HG03060 (cell line): ENCODE results near the gene PTPRJ.

Source experiments
- ATAC-seq: cut with Tn5 transposase; IDR thresholded peaks from one replicate; pipeline ENCODE4 v1.9.1; 2021; ENCODE audit warnings: low read depth, moderate number of reproducible peaks; ENCODE audit not compliant: unreplicated experiment

The PTPRJ gene

DNA sequence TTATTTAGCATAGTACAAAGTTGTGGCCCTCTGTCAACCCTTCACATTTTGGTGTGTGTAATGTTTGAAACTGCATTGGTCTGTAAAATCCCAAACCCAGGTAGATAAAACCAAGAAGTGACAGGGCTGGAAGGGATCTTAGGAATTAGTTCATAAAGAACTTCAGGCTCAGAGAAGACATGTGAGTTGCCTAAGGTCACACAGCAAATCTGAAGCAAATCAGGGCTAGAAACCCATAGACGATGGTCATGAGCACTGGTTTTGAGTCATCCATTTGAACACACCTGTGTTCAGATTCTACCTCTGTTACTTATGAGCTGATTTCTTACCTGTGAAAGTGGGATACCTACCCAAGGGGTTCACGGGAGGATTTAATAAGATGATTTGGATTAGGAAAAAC lies 107.1 kb downstream of the PTPRJ start:
- no peak for ATAC-seq

- no peak for ATAC-seq
These were observed 107.8 kb downstream of the PTPRJ start for GRCh38 chr11:48087974-48088681.

DNA sequence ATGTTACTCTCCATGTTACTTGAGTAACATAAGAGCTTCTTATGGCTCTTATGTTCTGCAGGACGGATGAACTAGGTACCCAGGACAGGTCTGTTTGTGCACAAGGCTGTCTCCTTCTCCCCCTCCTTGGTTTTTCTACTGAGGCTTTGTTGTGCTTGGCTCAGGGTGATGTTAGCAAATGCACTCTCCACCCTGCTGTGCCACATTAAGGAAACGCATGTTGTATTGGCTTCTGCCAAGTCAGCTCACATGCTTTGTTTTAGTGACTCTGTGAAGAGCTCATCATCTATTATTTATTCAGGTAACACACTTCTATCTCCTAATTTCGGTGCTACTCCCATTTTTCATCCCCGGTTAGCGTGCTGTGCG lies 108.3 kb downstream of the PTPRJ start:
- ATAC-seq, result no peak

- no peak for ATAC-seq
These were observed 109.8 kb downstream of the PTPRJ start for GRCh38 chr11:48090174-48090573.

DNA sequence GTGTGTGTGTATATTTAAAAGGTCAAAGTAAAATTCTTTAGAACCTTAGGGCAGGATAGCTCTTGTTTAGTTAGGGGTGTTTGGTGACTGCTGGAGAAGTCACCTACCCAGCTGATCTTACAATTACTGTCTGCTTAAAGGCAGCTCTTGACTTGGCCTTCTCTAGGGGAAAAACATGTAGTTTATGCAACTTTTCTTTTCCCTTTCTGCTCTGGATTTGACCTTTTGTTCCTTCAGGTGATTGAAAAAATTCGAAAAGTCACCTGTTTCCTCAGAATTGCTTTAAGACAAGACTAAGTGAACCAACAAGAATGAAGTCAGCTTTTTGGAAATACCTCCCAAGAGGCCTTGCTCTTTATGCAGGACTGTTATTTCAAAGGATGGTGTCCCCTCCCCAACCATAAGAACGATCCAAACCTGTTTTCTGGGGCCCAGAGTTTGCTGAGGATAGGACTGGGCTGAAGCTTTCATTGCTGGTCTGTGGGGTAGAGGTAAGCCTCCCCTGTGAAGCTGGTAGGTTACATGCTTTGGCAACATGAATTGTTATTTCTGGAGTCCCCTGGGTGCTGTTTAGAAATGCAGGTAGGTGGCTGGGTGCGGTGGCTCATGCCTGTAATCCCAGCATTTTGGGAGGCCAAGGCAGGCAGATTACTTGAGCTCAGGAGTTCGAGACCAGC lies 111.2 kb downstream of the PTPRJ start:
- no peak for ATAC-seq

DNA sequence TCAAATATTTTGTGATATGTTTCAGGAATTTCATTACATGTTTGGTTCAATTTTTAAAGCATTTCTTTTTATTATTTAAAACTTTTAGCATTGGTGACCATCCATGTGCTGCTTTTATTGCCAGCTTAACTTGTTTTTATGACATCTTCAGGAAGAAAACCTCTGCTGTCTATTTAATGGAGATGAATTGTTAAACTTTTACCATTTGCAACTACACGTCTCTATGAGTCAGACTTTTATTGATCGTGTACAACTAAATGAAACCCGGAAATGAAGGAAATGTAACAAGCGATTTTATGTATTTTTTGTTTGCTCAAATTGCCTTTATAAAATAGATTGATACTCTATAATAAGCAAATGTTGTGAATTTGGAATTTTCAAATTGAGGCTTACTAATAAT lies 113.0 kb downstream of the PTPRJ start:
- no peak for ATAC-seq

DNA sequence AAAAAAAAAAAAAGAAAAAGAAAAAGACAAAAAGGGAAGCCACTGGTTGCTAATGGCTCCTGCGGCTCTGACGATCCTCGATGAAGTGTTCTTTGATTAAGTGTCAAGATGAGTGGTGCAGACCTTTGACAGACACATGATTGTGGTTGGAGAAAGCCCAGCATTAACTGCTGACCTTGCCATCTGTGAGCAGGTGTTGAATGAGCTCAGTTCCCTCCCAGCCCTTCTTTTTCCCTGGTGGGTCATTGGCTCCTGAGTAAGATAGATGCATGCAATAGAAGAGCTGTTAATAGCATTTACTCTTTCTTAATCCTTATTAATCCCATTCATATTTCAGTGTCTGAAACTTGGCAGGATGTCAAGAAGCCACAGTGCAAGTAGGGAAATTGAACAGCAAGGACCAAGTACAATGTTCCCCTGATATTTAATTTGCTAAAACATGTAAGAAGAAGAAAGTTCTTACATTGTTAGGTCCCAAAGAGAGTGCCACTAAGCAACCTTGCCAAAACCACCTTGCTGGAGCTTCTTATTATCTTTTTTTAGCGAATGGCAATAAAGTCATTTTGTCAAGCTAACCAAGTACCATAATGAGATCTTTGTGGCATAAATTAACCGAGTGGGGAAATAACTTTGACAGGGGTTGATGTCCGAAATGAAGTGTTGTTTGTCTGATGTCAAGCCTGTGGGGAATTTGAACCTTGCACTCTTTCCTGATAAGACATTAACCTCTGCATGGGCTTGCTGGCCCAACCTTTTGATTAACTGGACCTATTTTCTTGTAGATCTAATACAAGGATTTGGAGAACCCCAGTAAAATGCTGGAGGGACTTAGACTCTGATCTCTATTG lies 113.7 kb downstream of the PTPRJ start:
- no peak for ATAC-seq

DNA sequence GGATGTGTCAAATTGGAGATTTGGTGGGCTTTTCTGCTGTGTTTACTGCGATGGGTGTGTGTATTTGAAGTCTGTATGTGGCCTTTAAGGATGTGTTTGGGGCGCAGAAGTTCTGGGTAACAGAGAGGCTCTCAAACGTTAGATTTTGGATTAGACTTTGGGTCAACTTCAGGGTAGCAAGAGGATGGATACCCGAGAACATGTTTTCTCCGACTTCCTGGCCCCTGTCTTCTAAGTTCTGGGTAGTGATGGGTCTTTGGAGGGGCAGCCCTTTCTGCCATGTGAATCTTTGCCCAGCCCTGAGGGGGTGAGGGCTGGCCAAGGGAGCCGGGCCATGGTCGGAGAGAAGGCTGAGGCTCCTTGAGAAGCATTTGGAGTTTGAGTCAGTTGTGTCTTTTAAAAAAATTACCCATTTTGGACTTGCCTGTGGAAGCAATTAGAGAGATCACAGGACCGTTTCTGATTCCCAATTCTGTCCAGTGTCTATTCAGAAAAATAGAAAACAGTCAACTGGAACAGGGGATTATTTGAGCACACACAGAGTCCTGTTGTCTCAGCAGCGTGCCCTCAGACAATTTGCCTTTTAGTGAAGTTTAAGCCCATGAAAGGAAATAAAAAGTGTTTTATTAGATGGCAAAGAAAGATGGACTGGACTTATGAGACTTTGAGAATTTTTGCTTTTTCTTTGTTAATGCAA lies 114.4 kb downstream of the PTPRJ start:
- no peak for ATAC-seq

DNA sequence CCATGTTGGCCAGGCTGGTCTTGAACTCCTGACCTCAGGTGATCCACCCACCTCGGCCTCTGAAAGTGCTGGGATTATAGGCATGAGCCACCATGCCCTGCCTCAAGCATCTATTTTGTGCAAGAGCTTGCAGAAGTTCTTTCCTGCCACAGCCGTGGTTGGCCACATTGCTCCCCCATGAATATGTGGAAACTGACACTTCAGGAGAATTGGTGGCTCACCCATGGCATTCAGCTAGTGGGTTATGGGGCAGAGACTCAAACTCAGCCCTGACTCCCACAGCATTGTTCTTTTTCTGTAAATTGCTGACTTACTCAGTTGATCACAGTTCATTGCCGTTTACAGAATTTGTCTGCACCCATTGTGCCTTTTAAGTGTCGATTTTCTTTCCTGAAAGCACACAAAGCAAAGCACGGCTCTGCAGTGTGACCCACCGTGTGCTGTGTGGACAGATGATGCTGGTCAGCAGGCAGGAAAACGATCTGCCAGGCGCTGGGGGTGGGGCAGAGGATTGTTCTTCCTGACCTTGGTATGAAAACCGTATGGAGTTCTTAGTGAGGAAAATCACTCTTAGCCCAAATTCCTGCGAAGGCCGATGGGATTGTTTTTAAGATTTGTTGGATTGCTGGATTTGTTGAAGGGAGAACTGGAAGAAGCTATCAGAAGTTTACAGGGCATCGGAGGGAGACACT lies 115.6 kb downstream of the PTPRJ start:
- no peak for ATAC-seq

- ATAC-seq, result no peak
These were observed 116.5 kb downstream of the PTPRJ start for GRCh38 chr11:48096588-48097525.

DNA sequence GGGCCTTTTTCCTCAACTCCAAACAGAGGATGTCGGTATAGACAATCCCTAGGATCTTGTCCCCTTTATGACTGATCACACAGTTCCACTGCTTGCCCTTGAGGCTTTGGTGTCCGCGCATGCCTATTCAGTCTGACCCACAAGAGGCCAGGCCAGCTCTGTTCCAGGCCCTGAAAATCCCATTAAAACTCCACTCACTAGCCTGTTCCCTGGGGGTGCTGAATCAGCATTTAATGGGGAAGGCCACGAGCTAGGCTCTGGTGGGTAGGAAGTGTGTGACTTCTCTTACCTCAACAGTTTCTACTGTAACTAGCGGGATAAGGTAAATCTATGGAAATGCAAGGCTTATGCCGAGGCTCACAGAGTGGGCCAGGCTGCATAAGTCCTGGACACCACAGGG lies 117.7 kb downstream of the PTPRJ start:
- ATAC-seq, result no peak

GRCh38 chr11:48099916-48100446 lies 119.6 kb downstream of the PTPRJ start:
- no peak for ATAC-seq

DNA sequence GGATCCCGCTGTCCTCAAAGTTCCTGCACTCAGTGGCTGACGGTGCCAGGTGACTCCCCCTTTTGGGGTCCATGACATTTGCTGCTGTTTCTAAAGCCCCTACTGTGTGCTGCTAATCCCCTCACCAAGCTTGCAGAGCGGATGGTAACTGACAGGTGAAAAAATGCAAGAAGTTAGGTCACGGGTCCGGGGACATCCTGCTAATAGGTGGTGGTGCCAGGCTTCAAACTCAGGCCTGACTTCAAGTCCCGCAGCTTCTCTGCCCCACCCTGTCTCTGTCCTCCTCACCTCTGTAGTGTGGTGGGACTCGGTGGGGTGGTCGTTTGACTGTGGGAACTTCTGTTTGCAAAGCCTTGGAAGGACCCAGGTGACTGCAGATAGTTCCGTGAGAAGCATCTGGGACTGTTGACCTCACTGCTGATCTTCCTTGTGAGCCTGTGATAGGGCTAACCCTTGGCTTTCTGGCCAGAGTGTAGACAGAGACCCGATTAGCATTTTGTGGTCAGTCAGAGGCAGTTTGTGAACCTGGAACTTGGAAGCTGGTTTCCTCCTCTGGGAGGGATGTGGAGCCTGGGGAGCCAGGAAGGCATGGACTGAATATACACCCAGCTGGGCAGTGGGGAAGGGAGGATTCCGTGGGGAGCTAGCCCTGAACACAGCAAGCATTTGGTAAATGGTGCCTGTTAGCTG lies 120.8 kb downstream of the PTPRJ start:
- no peak for ATAC-seq

- no peak for ATAC-seq
These were observed 121.6 kb downstream of the PTPRJ start for GRCh38 chr11:48101958-48102357.

DNA sequence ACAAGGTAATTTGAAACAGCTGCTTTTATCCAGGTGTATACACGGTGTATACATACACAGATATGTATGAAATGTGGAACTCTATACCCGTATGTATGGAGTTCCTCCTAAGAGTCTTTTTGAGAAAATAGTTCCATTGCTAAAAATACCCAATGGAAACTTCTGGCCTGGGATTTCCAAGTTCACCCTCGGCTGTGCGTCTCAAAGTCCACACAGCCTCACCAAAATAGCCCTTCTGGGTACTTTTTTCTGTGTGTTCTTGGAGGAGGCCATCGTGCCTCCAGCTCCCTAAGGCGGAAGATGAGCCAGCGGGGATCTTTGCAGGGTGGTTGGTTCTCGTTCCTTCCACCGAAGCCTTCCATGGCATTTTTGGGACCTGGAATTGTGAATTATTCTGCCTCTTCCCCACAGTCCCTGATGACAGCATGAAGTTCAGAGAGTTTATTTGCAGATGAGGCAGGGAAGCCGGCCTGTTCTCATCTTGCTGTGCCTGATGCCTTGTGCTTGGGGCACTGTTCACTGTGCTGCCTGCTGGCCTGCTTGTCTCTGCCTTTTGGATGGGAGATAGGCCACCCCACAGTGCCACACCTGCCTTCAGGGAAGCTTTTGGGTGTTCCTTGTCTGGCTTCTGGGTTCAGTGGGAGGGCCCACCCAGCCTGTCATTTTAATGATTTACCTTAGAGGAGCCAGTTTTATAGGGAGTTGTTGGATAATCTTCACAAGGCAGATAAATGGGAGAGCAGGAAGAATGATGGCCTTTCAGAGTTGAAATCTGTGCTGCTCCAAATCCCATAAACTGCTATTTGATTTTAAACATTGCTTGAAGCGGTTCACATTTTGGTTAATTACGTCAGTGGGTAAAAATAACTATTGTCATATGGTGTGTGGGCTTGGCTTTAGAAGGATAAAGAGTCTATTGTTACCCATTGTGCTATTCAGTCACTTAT lies 123.5 kb downstream of the PTPRJ start:
- ATAC-seq, result no peak

GRCh38 chr11:48104568-48104924 lies 124.2 kb downstream of the PTPRJ start:
- ATAC-seq, result no peak
